DOHH2 (cell line): Measurements from ENCODE around the gene CYP2A13.
"Not testable (repeated sequence)": the region's sequence is repeated elsewhere in the genome, so short reads cannot be mapped to it uniquely, and the experiment has no call there.

Source experiments
- H3F3A ChIP-seq: fragments of 200-600 bp; sonication (generic), shearing (Covaris generic); 2 replicates; pipeline ENCODE4 v1.6.0; 2016; ENCODE audit warnings: antibody characterized with exemption, mild to moderate bottlenecking; ENCODE audit not compliant: control insufficient read depth, insufficient read depth
- H3K27ac ChIP-seq: fragments of 200-600 bp; sonication (generic); 2 replicates; pipeline ENCODE4 v1.5.1; 2014; ENCODE audit warnings: low read depth, mild to moderate bottlenecking, low read length, moderate library complexity
- H3K27me3 ChIP-seq: fragments of 200-600 bp; sonication (generic); 2 replicates; pipeline ENCODE4 v1.6.1; 2014; ENCODE audit warnings: mild to moderate bottlenecking, low read length, mixed read lengths; ENCODE audit not compliant: control insufficient read depth
- H3K36me3 ChIP-seq: fragments of 200-600 bp; sonication (generic); 2 replicates; pipeline ENCODE4 v1.6.1; 2014; ENCODE audit warnings: mild to moderate bottlenecking, low read length, moderate library complexity, mixed read lengths; ENCODE audit not compliant: control insufficient read depth
- H3K4me1 ChIP-seq: fragments of 200-600 bp; sonication (generic); 2 replicates; pipeline ENCODE4 v1.6.1; 2014; ENCODE audit warnings: mild to moderate bottlenecking, low read length, mixed read lengths; ENCODE audit not compliant: control insufficient read depth
- H3K4me2 ChIP-seq: fragments of 200-600 bp; sonication (generic); 2 replicates; pipeline ENCODE4 v1.6.0; 2014; ENCODE audit warnings: mild to moderate bottlenecking, low read length, moderate library complexity
- H3K4me3 ChIP-seq: fragments of 200-600 bp; sonication (generic); 2 replicates; pipeline ENCODE4 v1.5.1; 2014; ENCODE audit warnings: mild to moderate bottlenecking, low read length, mixed read lengths
- H3K79me2 ChIP-seq: fragments of 200-600 bp; sonication (generic); 2 replicates; pipeline ENCODE4 v1.6.1; 2014; ENCODE audit warnings: mild to moderate bottlenecking, low read length, mixed read lengths; ENCODE audit not compliant: control insufficient read depth
- H3K9me2 ChIP-seq: fragments of 200-600 bp; sonication (generic); replicated peaks from 2 replicates; pipeline ENCODE4 v1.6.1; 2014; ENCODE audit warnings: mild to moderate bottlenecking, low read length, mixed read lengths; ENCODE audit not compliant: control insufficient read depth
- H3K9me3 ChIP-seq: fragments of 200-600 bp; sonication (generic); 2 replicates; pipeline ENCODE4 v1.6.1; 2014; ENCODE audit warnings: antibody characterized with exemption, low read length, mixed read lengths; ENCODE audit not compliant: control insufficient read depth, insufficient read depth
- H4K20me1 ChIP-seq: fragments of 200-600 bp; sonication (generic); 2 replicates; pipeline ENCODE4 v1.6.0; 2014; ENCODE audit warnings: low read depth, mild to moderate bottlenecking, antibody characterized with exemption, low read length, moderate library complexity; ENCODE audit not compliant: control insufficient read depth, insufficient read depth
- EZH2phosphoT487 ChIP-seq: fragments of 200-600 bp; sonication (generic); IDR thresholded peaks from 2 replicates; pipeline ENCODE4 v1.6.1; 2017; ENCODE audit warnings: borderline replicate concordance, mild to moderate bottlenecking, antibody characterized with exemption, low read length, moderate library complexity, mixed read lengths
- TF ChIP-seq, protein P1 (sequence below): fragments of 200-600 bp; sonication (generic); IDR thresholded peaks from one replicate; pipeline ENCODE4 v1.5.1; 2014; ENCODE audit warnings: antibody characterized with exemption, mild to moderate bottlenecking, low read depth, low read length; ENCODE audit not compliant: poor library complexity, severe bottlenecking

The CYP2A13 gene

DNA sequence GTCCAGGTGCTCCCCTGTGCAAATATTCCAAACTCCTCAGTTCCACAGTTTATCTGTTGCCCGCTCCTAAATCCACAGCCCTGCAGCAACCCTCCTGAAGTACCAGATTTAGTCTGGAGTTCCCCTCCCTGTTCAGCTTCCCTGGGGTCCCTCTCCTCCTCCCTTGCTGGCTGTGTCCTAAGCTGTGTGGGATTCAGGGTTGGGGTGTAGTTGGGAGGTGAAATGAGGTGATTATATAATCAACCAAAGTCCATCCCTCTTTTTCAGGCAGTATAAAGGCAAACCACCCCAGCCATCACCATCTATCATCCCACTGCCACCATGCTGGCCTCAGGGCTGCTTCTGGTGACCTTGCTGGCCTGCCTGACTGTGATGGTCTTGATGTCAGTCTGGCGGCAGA lies at the start of gene CYP2A13:
TSS of gene CYP2A13 (plus strand) at position 301 of the 400 bp plus-strand sequence. CDS start at position 322, 21 bp downstream.
- Histone ChIP-seq H3K27ac (no peak within 1 kb of the TSS), H4K20me1 (no peaks in the 10 kb centered on the region), H3K9me2 (no peaks in the 10 kb centered on the region), H3K36me3 (no peaks in the 10 kb centered on the region), H3K4me1 (no peaks in the 10 kb centered on the region), H3K27me3 (no peaks in the 10 kb centered on the region), H3F3A (no peaks in the 10 kb centered on the region), H3K79me2 (no peaks in the 10 kb centered on the region), H3K4me2 (no peak within 1 kb of the TSS), H3K4me3 (no peak within 1 kb of the TSS), H3K9me3 (no peaks in the 10 kb centered on the region)
- TF ChIP-seq, protein P1, sequence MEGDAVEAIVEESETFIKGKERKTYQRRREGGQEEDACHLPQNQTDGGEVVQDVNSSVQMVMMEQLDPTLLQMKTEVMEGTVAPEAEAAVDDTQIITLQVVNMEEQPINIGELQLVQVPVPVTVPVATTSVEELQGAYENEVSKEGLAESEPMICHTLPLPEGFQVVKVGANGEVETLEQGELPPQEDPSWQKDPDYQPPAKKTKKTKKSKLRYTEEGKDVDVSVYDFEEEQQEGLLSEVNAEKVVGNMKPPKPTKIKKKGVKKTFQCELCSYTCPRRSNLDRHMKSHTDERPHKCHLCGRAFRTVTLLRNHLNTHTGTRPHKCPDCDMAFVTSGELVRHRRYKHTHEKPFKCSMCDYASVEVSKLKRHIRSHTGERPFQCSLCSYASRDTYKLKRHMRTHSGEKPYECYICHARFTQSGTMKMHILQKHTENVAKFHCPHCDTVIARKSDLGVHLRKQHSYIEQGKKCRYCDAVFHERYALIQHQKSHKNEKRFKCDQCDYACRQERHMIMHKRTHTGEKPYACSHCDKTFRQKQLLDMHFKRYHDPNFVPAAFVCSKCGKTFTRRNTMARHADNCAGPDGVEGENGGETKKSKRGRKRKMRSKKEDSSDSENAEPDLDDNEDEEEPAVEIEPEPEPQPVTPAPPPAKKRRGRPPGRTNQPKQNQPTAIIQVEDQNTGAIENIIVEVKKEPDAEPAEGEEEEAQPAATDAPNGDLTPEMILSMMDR: no peak
- no peak for TF ChIP-seq EZH2phosphoT487

DNA sequence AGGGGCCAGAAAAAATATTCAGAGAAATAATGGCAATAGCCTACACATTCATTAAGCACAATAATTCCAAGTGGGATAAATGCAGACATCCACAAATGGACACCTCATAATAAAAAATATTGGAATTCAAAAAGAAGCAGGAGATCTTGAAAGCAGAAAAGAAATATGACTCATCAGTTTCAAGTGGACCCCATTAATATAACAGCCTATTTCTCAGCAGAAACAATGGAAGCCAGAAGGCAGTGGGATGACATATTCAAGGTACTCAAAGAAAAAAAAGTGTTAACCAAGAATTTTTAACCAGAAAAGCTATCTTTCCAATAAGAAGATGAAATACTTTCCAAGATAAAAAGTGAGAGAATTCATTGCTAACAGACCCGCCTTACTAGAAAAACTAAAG lies 48.4 kb upstream of the CYP2A13 start:
- Histone ChIP-seq H3K27ac (no peak overlapping the region), H4K20me1 (no peaks in the 10 kb centered on the region), H3K4me2 (no peak overlapping the region), H3K9me2 (no peaks in the 10 kb centered on the region), H3K4me3 (no peak overlapping the region), H3K79me2 (no peaks in the 10 kb centered on the region), H3K27me3 (0 out of 2 replicates have a peak, but pooled peaks cover 2% of the 10 kb centered on the region), H3F3A (no peaks in the 10 kb centered on the region), H3K9me3 (no peaks in the 10 kb centered on the region), H3K4me1 (no peaks in the 10 kb centered on the region), H3K36me3 (no peaks in the 10 kb centered on the region)
- TF ChIP-seq, protein P1: no peak
- no peak for TF ChIP-seq EZH2phosphoT487

- H3K27ac ChIP-seq, H3K27me3 ChIP-seq, H3K9me3 ChIP-seq, H4K20me1 ChIP-seq, H3K79me2 ChIP-seq, H3K4me3 ChIP-seq, H3K36me3 ChIP-seq, H3K4me2 ChIP-seq, H3K9me2 ChIP-seq, H3K4me1 ChIP-seq, H3F3A ChIP-seq: not testable (repeated sequence)
Measured at GRCh38 chr19:41045095-41045494, 43.2 kb upstream of the CYP2A13 start.

GRCh38 chr19:41050426-41050825 lies 37.8 kb upstream of the CYP2A13 start:
- Histone ChIP-seq H3K9me2 (no peaks in the 10 kb centered on the region), H3K4me2 (no peak overlapping the region), H3K36me3 (no peaks in the 10 kb centered on the region), H3F3A (no peaks in the 10 kb centered on the region), H4K20me1 (no peaks in the 10 kb centered on the region), H3K27ac (no peak overlapping the region), H3K27me3 (no peaks in the 10 kb centered on the region), H3K4me1 (no peaks in the 10 kb centered on the region), H3K9me3 (no peaks in the 10 kb centered on the region), H3K4me3 (no peak overlapping the region), H3K79me2 (no peaks in the 10 kb centered on the region)
- TF ChIP-seq EZH2phosphoT487: no peak
- TF ChIP-seq, protein P1: no peak

DNA sequence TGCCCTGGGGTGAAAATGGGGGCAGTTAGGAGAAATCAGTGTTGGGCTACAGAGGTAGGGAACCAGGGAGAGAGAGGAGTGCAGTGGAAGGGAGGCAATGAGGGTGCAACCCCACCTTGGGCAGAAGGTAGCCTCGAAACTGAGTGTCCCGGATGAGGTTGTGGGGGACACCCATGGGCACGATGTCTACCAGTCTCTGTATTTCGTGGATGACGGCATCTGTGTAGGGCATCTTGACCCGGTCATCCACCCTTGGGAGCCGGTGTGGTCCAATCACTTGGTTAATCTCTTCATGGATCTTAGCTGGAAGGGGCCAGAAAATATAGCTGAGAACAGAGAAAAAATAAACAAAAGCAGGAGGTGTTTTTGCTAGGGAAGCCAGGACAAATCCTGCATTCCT lies 36.1 kb upstream of the CYP2A13 start:
- not testable (repeated sequence) for H3K4me2 ChIP-seq, H3K4me3 ChIP-seq, H3K36me3 ChIP-seq, H4K20me1 ChIP-seq, H3K4me1 ChIP-seq, H3F3A ChIP-seq, H3K9me2 ChIP-seq, H3K9me3 ChIP-seq, H3K27ac ChIP-seq, H3K27me3 ChIP-seq, H3K79me2 ChIP-seq

GRCh38 chr19:41053331-41053730 lies 34.9 kb upstream of the CYP2A13 start:
- not testable (repeated sequence) for H3K4me1 ChIP-seq, H4K20me1 ChIP-seq, H3K4me3 ChIP-seq, H3K9me3 ChIP-seq, H3K9me2 ChIP-seq, H3K36me3 ChIP-seq, H3K27ac ChIP-seq, H3K27me3 ChIP-seq, H3K79me2 ChIP-seq, H3K4me2 ChIP-seq, H3F3A ChIP-seq
